HCT116 (cell line): ENCODE measurements around the gene DOK5.

Experiments
- EZH2 ChIP-seq: fragments of 200-600 bp; sonication (generic); IDR thresholded peaks from 2 replicates; pipeline ENCODE4 v1.6.1; 2017; ENCODE audit warnings: antibody characterized with exemption, mixed run types
- EZH2phosphoT487 ChIP-seq: fragments of 200-600 bp; IDR thresholded peaks from 2 replicates; pipeline ENCODE4 v1.6.1; 2018; ENCODE audit warnings: antibody characterized with exemption, borderline replicate concordance
- POLR2A ChIP-seq: IDR thresholded peaks from 2 replicates; pipeline ENCODE4 v1.7.0; 2011; ENCODE audit warnings: borderline replicate concordance; ENCODE audit not compliant: insufficient read depth, insufficient read length; ENCODE audit errors: extremely low read depth
- SP1 ChIP-seq: IDR thresholded peaks from 2 replicates; pipeline ENCODE4 v1.6.1; 2012; ENCODE audit warnings: low read depth
- TCF7L2 ChIP-seq: IDR thresholded peaks from 2 replicates; pipeline ENCODE4 v1.7.0; 2011; ENCODE audit warnings: borderline replicate concordance, inconsistent platforms; ENCODE audit not compliant: insufficient read depth, insufficient read length; ENCODE audit errors: extremely low read depth
- TF ChIP-seq, protein P1 (sequence below), 3 experiments: fragments of 200-600 bp in 1 of 3; sonication (generic) in 1 of 3; IDR thresholded peaks in 2 of 3; conservative IDR thresholded peaks in 1 of 3; 2 replicates each; pipeline ENCODE4 v1.5.1; 2012 to 2017; ENCODE audit warnings: low read depth in 2 of 3, low read length in 2 of 3, antibody characterized with exemption in 1 of 3, borderline replicate concordance in 1 of 3, control low read depth in 1 of 3, mild to moderate bottlenecking in 1 of 3, mixed read lengths in 1 of 3, mixed run types in 1 of 3, moderate library complexity in 1 of 3; ENCODE audit not compliant: insufficient read depth in 1 of 3

DNA sequence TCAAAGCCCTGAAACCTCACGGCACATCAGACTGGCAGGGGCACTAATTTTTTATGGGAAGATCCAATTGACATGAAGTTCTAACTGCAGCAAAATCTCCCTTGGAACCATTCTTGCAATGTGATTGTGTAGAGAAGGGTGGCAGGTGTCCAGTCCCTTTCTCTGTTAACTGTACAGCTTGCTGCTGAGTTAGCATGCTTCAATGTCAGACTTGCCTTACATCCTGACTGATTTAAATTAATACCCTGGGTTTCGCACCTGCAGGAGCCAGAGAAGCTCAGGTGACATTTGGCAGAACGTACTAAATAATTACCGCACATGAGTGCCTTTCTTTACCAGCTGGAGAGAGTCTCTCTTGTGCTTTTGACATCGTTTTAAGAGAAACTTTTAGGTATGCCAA lies 123.0 kb downstream of the DOK5 start:
- TF ChIP-seq EZH2 (no peak), POLR2A (no peak), EZH2phosphoT487 (no peak), TCF7L2 (no peak), SP1 (no peak)
- TF ChIP-seq, protein P1, sequence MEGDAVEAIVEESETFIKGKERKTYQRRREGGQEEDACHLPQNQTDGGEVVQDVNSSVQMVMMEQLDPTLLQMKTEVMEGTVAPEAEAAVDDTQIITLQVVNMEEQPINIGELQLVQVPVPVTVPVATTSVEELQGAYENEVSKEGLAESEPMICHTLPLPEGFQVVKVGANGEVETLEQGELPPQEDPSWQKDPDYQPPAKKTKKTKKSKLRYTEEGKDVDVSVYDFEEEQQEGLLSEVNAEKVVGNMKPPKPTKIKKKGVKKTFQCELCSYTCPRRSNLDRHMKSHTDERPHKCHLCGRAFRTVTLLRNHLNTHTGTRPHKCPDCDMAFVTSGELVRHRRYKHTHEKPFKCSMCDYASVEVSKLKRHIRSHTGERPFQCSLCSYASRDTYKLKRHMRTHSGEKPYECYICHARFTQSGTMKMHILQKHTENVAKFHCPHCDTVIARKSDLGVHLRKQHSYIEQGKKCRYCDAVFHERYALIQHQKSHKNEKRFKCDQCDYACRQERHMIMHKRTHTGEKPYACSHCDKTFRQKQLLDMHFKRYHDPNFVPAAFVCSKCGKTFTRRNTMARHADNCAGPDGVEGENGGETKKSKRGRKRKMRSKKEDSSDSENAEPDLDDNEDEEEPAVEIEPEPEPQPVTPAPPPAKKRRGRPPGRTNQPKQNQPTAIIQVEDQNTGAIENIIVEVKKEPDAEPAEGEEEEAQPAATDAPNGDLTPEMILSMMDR (IDR thresholded peaks at IDR 0.05 in 2 of 3, conservative IDR thresholded peaks at IDR 0.05 in 1 of 3; ENCODE audit: borderline replicate concordance in 1 of 3, insufficient read depth in 1 of 3, low read depth in 2 of 3, low read length in 2 of 3): no peak
